NCI-H2171 treated with DMSO at 0.1 percent for 48 hours (cell line): ENCODE data around the gene NOLC1.

Source experiments
- DNase-seq: peaks from one replicate; lab custom pipeline; 2025; lab: John Stamatoyannopoulos, UW

NOLC1 gene

GRCh38 chr10:102151774-102152544 lies at the start of gene NOLC1:
NOLC1 (plus strand) TSS chr10:102152389; CDS start chr10:102152411, 22 bp downstream.
- peak; percentile 94 for DNase-seq

- no peak for DNase-seq
These were observed 49.8 kb upstream of the NOLC1 start for GRCh38 chr10:102102421-102102820.

DNA sequence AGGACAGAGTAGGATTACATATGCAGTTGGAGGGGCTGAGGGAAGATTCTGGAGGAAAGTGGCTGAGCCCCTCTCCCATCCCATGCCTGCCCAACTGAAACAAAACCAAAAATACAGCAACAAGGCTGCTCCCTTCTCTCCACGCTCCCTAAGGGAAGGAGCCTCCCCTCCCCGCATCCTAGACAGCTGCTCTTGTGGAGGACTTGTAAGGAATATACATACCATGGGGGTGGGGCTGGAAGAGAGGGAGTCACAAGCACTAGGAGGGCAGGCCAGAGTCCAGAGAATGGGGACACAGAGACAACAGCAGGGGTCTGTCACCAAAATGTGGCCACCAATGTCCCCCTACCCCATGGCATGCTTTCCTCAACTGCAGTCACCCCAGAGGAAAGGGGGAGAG lies 45.2 kb upstream of the NOLC1 start:
- DNase-seq = no peak

DNA sequence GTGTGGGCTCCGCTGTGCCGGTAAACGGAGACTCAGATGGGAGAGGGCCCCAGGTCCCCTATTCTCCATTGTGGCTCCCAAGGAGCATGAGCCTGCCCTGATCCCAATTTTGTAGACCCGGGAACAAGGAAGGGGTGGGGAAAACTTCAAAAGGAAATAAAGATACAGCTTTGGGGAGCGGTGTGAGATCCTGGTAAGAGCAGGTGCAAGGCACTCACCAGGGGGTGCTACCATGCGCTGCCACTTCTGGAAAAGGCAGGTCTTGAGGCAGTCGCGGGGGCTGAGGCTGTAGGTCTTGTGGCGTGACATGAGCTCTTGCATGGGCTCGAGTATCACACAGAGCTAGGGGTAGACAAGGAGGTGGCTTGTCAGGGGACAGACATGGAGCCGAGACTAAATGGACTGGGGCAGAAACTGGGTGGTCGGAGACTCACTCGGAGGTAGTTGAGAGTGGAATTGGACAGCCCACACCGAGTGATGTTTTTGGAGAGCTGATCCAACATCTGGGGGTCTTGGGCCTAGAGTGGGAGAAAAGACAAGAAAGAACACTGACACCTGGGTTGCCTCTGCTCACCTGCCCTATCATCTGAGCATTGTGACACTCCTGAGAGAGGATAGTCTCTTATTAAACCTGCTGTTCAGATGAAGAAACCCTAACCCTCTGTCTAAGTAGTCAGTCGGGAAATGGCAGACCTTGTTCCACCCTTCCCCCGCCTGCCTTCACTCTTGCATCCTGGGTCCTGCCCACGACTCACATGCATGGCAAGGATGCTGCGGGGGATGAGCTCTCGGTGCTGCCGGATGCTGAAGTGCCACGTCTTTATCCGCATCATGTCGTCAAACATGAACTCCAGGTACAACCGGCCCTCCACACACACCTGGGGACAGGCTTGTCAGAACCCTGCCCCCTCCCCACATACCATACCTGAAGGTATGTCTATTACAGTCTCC lies 42.7 kb upstream of the NOLC1 start:
- DNase-seq = no peak

- no peak for DNase-seq
These were observed 40.9 kb upstream of the NOLC1 start for GRCh38 chr10:102111276-102111675.

DNA sequence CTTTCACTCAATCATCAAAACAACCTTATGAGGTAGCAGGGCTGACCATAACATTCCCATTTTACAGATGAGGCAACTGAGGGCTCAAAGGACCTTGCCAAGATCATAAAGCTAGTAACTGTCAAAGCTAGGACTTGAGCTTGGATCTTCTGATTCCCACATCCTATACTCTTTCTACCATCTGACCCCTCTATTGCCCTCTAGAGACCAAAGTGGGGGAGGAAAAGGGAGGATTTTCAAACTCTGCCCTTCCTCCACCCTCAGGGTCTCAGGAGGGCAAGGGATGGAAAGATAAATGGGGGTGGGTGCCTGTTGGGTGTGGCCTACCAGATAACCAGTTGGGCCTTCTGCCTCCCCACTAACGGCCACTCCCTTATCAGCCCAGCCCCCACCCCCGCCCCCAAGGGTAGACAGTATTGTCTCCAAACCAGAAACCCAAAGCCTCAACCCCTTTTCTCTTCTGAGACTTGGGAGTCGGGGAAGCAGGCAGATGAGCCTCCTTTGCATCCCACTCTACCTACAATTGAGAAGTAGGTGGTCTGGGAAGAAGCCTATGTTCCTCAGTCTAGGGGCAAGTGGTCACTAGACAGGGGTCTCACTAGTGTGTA lies 39.9 kb upstream of the NOLC1 start:
- DNase-seq = no peak

GRCh38 chr10:102113261-102113955 lies 38.8 kb upstream of the NOLC1 start:
- DNase-seq = no peak

GRCh38 chr10:102113956-102114857 lies 38.0 kb upstream of the NOLC1 start:
- peak; percentile 67 for DNase-seq

- peak; percentile 69 for DNase-seq
These were observed 37.1 kb upstream of the NOLC1 start for GRCh38 chr10:102114861-102115618.

GRCh38 chr10:102115775-102116174 lies 36.4 kb upstream of the NOLC1 start:
- no peak for DNase-seq

GRCh38 chr10:102116656-102117055 lies 35.5 kb upstream of the NOLC1 start:
- no peak for DNase-seq

DNA sequence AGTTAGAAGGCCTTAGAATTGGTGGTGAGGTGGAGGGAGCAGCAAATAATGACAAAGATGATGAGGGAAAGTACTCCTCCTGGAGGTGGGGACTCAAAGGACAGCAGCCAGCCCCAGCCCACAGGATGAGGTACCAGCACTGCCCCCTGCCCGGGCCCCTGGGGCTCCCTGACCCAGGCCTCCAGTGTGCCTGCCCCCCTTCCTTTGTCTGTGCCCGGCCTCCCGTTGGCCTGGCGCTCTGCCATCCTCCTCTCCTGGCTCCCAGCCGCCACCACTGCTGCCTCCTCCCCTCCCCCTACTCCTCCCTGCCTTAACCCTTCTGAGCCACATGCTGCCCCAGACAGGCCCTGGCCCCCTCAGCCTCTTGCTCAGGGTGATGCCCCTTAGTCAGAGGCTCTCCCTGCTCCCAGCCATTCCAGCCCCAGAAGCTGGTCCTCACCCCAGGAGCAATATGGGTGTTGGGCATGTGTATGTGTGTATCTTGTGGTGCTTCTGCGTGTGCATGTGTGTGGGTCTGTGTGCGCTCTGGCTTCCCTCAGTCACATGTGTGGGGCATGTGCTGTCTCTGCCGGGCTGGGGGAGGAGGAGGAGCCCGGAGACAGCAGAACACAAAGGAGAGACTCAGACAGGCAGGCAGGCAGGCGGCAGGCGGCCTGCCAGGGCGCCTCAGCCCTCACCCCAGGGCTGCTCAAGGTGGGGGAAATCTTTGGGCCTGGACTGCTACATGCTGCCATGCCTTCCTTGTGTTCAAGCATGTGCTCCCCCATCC lies 34.6 kb upstream of the NOLC1 start:
- DNase-seq = peak; percentile 89

GRCh38 chr10:102118867-102119266 lies 33.3 kb upstream of the NOLC1 start:
- DNase-seq = peak; percentile 32

DNA sequence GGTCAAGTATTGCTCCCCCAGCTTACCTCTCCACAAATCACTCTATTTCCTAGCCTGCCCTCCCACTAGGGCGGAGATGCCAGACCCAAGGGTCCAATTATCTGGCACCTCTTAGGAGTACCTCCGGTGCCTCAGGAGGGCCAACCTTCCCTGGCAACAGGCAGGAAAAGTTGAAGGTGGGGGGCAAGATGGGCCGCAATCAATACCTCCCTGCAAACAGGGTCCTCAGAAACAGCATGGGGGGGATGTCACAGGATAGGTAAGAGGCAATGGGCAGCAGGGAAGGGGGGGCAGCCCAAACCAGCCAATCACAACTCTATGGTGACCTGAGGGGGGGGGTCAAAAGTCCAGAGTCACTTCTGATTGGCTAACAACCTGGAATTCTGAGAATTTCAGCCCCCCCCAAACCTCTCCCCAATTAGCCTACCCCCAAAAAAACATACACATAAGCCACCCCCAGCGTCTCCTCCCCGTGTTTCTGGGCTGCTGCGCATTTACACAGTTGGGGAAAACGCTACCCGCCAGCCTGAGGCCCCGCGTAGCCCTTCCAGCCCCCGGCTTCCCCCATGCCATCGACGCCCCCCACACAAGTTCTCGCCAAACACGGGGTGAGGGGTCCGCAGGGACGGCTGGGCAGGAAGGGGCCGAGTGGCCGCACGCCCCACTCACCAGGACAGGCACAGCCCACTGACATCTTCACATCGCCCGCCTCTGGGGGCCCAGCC lies 32.6 kb upstream of the NOLC1 start:
- peak; percentile 39 for DNase-seq

DNA sequence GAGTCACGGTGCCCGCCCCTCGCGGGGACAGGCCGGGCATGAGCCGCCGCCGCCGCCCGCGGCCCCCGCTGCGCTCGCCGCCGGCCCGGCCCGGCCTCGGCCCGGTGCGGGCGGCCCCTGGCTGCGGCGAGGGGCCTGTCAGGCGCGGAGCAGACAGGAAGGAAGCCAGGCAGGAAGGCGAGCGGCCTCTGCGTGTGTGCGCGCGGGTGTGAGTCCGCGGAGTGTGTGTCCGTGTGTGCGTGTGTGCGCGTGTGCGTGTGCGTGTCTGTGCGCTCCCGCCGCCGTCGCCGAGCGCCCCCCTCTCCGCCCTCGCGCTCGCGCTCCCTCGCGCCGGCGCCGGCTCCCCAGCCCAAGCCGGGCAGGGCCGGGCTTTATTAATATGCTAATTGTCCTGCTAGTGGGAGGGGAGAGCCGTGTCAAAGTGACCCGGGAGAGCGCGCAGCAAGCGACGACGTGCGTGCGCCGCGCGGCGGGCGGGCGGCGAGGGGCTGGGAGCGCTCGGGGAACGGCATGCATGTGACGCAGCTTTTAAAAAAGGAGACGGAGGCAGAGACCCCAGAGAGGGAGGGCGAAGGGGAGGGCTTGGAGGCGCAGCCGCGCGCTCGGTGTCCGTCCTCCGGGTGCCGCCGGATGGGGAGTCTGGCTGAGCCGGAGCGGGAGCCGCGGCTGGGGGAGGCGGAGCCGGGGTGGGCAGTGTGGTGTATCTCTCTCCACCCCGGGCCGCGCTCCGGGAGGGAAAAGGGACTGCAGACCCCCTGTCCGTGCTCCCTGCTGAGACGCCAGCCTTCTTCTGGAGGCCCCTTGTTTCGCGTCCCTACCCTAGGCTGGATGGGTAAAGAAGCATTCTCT lies 31.8 kb upstream of the NOLC1 start, which contains the start of gene LDB1:
Gene LDB1, minus strand, starts transcription at position 227 of the 849 bp plus-strand sequence. CDS start 258 bp downstream, outside the sequence.
- peak; percentile 77 for DNase-seq

DNA sequence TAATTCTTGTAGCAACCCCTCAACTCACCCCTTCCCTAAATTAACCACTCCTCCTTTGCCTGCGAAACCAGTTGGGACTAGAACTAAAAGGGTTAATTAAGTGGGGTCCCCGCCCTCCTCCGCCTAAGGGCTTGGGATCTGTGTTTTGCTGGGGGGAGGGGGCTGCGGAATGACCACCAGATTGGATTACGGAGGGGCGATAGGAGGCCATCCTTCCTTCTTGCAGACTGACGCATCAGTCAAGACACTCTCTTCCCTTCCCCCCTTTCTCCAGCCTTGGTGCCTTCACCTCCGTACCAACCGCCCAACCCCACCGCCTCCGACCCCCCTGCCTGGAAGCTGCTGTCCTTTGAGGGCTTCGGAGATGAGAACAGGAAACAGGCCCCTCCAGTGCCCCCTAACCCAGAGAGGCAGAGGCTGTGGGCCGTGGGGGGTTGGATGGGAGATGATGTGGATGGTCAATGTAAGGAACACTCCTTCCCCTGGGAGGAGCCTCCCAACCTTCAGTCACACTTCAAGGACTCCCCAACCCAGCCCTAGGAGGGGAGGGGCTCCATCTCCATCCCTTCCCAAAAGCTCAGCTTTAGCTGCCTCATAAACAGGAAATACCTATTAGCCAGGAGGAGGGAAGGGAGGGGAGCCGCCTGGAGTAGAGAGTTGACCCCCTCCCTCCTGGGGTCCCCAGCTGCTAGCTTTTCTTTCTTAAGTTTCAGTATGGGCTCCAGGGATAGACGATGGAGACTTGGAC lies 31.0 kb upstream of the NOLC1 start:
- peak; percentile 15 for DNase-seq
